IMR-90 (cell line): ENCODE data around the gene DCAF10. TPM values are rescaled to one million over a fixed set of nuclear protein-coding genes. Genes with fewer than 3 reads are reported as not detected.

ENCODE experiments used
- ATAC-seq: fragments of 200-7000 bp; cut with Tn5 transposase; 2 replicates; pipeline ENCODE4 v1.9.1; 2020; ENCODE audit warnings: low read depth, mild to moderate bottlenecking, moderate library complexity
- BruUV-seq: library from RNA; stranded (reverse); fragments of 400-500 nt; replicated peaks from 2 replicates; lab custom pipeline; 2021; lab: Mats Ljungman, UMichigan
- CTCF ChIA-PET: fragments of 300-600 bp; formaldehyde crosslinking; extraction: SDS; loops from one replicate; lab custom pipeline; 2021; ENCODE audit warnings: antibody characterized with exemption; lab: Yijun Ruan, JAX
- POLR2A ChIA-PET: fragments of 300-600 bp; sonication (Branson Sonifier 250); formaldehyde crosslinking; loops from one replicate; lab custom pipeline; 2022; ENCODE audit warnings: antibody characterized with exemption; ENCODE audit not compliant: unreplicated experiment; lab: Charles Lee
- DNase-seq: peaks from one replicate; pipeline ENCODE4 v3.0.0; 2013
- H2AFZ ChIP-seq: replicated peaks from 2 replicates; pipeline ENCODE3; 2013; ENCODE audit warnings: low read length, mild to moderate bottlenecking; ENCODE audit not compliant: poor library complexity
- H2AK5ac ChIP-seq: 2 replicates; pipeline ENCODE4 v1.6.1; 2013; ENCODE audit warnings: low read depth, low read length, inconsistent platforms
- H2AK9ac ChIP-seq: replicated peaks from 2 replicates; pipeline ENCODE3; 2013; ENCODE audit warnings: mild to moderate bottlenecking, low read depth, low read length, moderate library complexity; ENCODE audit not compliant: poor library complexity
- H2BK120ac ChIP-seq: 2 replicates; pipeline ENCODE4 v1.6.1; 2013; ENCODE audit warnings: low read depth, low read length, inconsistent platforms
- H2BK15ac ChIP-seq: 3 replicates; pipeline ENCODE4 v1.6.1; 2013; ENCODE audit warnings: low read depth, low read length, inconsistent platforms
- H2BK20ac ChIP-seq: 2 replicates; pipeline ENCODE4 v1.6.1; 2013; ENCODE audit warnings: low read depth, mild to moderate bottlenecking, inconsistent platforms, low read length, moderate library complexity
- H2BK5ac ChIP-seq: 2 replicates; pipeline ENCODE4 v1.6.1; 2013; ENCODE audit warnings: mild to moderate bottlenecking, low read depth, low read length, inconsistent platforms; ENCODE audit not compliant: poor library complexity, severe bottlenecking
- H3K14ac ChIP-seq: replicated peaks from 2 replicates; pipeline ENCODE4 v1.6.1; 2013; ENCODE audit warnings: low read depth, low read length, inconsistent platforms
- H3K18ac ChIP-seq: 2 replicates; pipeline ENCODE4 v1.6.1; 2013; ENCODE audit warnings: low read depth, low read length, control low read depth
- H3K23ac ChIP-seq: 2 replicates; pipeline ENCODE4 v1.6.1; 2013; ENCODE audit warnings: low read depth, low read length, inconsistent platforms
- H3K27ac ChIP-seq: 2 replicates; pipeline ENCODE4 v1.5.1; 2013; ENCODE audit warnings: mild to moderate bottlenecking, control low read depth, low read length; ENCODE audit not compliant: insufficient read depth
- H3K27me3 ChIP-seq: 2 replicates; pipeline ENCODE4 v1.6.1; 2013; ENCODE audit warnings: low read length; ENCODE audit not compliant: control insufficient read depth, insufficient read depth
- H3K36me3 ChIP-seq: 2 replicates; pipeline ENCODE4 v1.6.1; 2013; ENCODE audit warnings: low read length, mixed read lengths; ENCODE audit not compliant: control insufficient read depth, insufficient read depth
- H3K4ac ChIP-seq: 2 replicates; pipeline ENCODE4 v1.6.1; 2013; ENCODE audit warnings: low read depth, low read length, inconsistent platforms
- H3K4me1 ChIP-seq: 2 replicates; pipeline ENCODE4 v1.6.1; 2013; ENCODE audit warnings: low read length, mixed read lengths; ENCODE audit not compliant: control insufficient read depth, insufficient read depth
- H3K4me2 ChIP-seq: 2 replicates; pipeline ENCODE4 v1.6.1; 2013; ENCODE audit warnings: low read depth, mild to moderate bottlenecking, control low read depth, low read length, moderate library complexity
- H3K4me3 ChIP-seq: 2 replicates; pipeline ENCODE4 v1.5.1; 2013; ENCODE audit warnings: low read depth, mild to moderate bottlenecking, control low read depth, low read length, moderate library complexity; ENCODE audit not compliant: insufficient read depth
- H3K56ac ChIP-seq: 2 replicates; pipeline ENCODE4 v1.6.1; 2013; ENCODE audit warnings: low read length, inconsistent platforms; ENCODE audit not compliant: insufficient read depth; ENCODE audit errors: extremely low read depth
- H3K79me1 ChIP-seq, 2 experiments: 2 replicates each; pipeline ENCODE4 v1.6.1; 2013; ENCODE audit warnings: low read length in 2 of 2, inconsistent platforms in 1 of 2, low read depth in 1 of 2
- H3K9ac ChIP-seq: 2 replicates; pipeline ENCODE4 v1.6.1; 2013; ENCODE audit warnings: low read depth, low read length, control low read depth
- H3K9me1 ChIP-seq: 2 replicates; pipeline ENCODE4 v1.6.1; 2013; ENCODE audit warnings: low read length, inconsistent platforms; ENCODE audit not compliant: insufficient read depth
- H3K9me3 ChIP-seq: 2 replicates; pipeline ENCODE4 v1.6.1; 2013; ENCODE audit warnings: low read length; ENCODE audit not compliant: control insufficient read depth, insufficient read depth
- H4K20me1 ChIP-seq: 2 replicates; pipeline ENCODE4 v1.6.1; 2013; ENCODE audit warnings: low read length, inconsistent platforms; ENCODE audit not compliant: insufficient read depth
- H4K5ac ChIP-seq: 2 replicates; pipeline ENCODE4 v1.6.1; 2013; ENCODE audit warnings: mild to moderate bottlenecking, low read depth, low read length, control low read depth
- H4K8ac ChIP-seq, 2 experiments: 2 replicates each; pipeline ENCODE4 v1.6.1; 2013; ENCODE audit warnings: low read depth in 2 of 2, low read length in 2 of 2, control low read depth in 1 of 2, inconsistent platforms in 1 of 2
- H4K91ac ChIP-seq: 2 replicates; pipeline ENCODE4 v1.6.1; 2013; ENCODE audit warnings: low read depth, low read length, inconsistent platforms; ENCODE audit not compliant: insufficient read depth
- BHLHE40 ChIP-seq: fragments of 150-350 bp; IDR thresholded peaks from 2 replicates; pipeline ENCODE4 v1.6.1; 2016; ENCODE audit warnings: mild to moderate bottlenecking, low read depth, low read length
- CEBPB ChIP-seq: IDR thresholded peaks from 2 replicates; pipeline ENCODE4 v1.6.1; 2012; ENCODE audit warnings: low read depth, low read length, improper control_type of control experiment
- CHD1 ChIP-seq: IDR thresholded peaks from 2 replicates; pipeline ENCODE4 v1.6.1; 2012; ENCODE audit warnings: low read depth, low read length, improper control_type of control experiment
- MAFK ChIP-seq: IDR thresholded peaks from 2 replicates; pipeline ENCODE4 v1.6.1; 2012; ENCODE audit warnings: low read depth, low read length, improper control_type of control experiment
- MXI1 ChIP-seq: IDR thresholded peaks from 2 replicates; pipeline ENCODE4 v1.6.1; 2012; ENCODE audit warnings: low read depth, mild to moderate bottlenecking, low read length, moderate library complexity, borderline replicate concordance
- RCOR1 ChIP-seq: IDR thresholded peaks from 2 replicates; pipeline ENCODE4 v1.6.1; 2012; ENCODE audit warnings: mild to moderate bottlenecking, low read length, improper control_type of control experiment; ENCODE audit not compliant: insufficient replicate concordance
- RFX5 ChIP-seq: IDR thresholded peaks from 2 replicates; pipeline ENCODE4 v1.8.0; 2012; ENCODE audit warnings: low read depth, mild to moderate bottlenecking, low read length, moderate library complexity
- WGBS, 2 experiments: methylation state at CpG; one replicate each; pipeline versions ENCODE4 v1.1.5 to v1.1.7; 2013; ENCODE audit warnings: missing lambda C conversion rate in 2 of 2; ENCODE audit not compliant: insufficient read length in 1 of 2; ENCODE audit errors: extremely low coverage in 2 of 2; 5-methylcytosine and 5-hydroxymethylcytosine counted together
- dilution Hi-C: fragments of 300-500 bp; cut with HindIII; formaldehyde crosslinking; loops from one replicate; pipeline ENCODE4 v1.14.3; 2018; ENCODE audit warnings: low sequenced_read_pairs; ENCODE audit not compliant: unreplicated experiment
- in situ Hi-C: fragments of 300-500 bp; cut with MboI; formaldehyde crosslinking; loops from 3 replicates; pipeline ENCODE4 v1.14.3; 2019; ENCODE audit warnings: low sequenced_read_pairs, inconsistent platforms, mixed read lengths
- intact Hi-C: fragments of 100-400 bp; cut with micrococcal nuclease; formaldehyde crosslinking; loops from 2 replicates; pipeline ENCODE4 v1.10.0; 2022
- polyA plus RNA-seq, 3 experiments: library from polyadenylated mRNA; depleted of rRNA; stranded (reverse); fragments of >200 nt; gene quantifications; 2 replicates each; pipeline ENCODE4 v1.2.3, GENCODE V29; 2012; ENCODE audit warnings: low replicate concordance in 1 of 3
- total RNA-seq: library from RNA; depleted of rRNA; stranded (reverse); fragments of >200 nt; gene quantifications from 2 replicates; pipeline ENCODE4 v1.2.3, GENCODE V29; 2012
- TF ChIP-seq, protein P1 (sequence below): conservative IDR thresholded peaks from 2 replicates; pipeline ENCODE4 v1.5.1; 2012; ENCODE audit warnings: mild to moderate bottlenecking, low read depth, low read length, improper control_type of control experiment
- TF ChIP-seq, protein P2 (sequence below): fragments of 150-350 bp; IDR thresholded peaks from 2 replicates; pipeline ENCODE4 v1.6.1; 2016; ENCODE audit warnings: low read depth, mild to moderate bottlenecking, low read length, moderate library complexity, borderline replicate concordance

DCAF10 gene
- total and polyA plus RNA-seq, 2 of the 4 experiments (the other 2 are of a cell fraction) = 17.1 to 19.4 TPM

DNA sequence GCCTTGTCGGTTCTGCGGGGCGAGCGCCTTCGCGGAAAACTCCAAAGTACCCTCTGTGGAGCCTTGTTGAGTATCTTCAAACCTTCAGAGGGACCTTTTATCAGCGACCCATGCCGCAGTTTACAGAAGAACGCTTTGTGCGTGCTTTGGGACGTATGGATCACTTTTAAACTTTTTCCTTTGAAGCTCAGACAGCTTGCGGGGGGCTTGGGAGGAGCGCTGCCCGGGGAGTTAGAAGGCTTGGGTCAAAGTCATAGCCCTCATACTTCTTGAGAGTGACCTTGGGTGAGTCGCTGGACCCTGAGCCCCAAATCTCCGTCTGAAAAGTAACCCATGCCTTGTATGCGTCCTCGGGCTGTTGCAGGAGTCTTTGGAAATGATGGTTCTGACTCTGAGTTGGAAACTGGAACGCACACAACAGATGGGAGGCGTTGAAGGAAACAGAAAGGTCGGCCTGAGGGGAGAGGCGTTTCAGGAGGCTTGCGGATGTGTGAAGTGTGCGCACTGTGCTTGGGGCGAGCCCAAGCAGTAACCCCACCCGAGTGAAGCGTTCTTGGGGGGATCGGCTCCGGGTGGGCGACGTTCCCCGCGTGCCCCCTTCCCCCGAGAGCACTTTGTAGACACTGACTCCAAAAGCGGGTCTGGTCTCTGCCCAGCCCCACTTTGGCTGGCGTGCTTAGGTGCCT lies 104.0 kb downstream of the DCAF10 start (continued):
- TF ChIP-seq, protein P1, sequence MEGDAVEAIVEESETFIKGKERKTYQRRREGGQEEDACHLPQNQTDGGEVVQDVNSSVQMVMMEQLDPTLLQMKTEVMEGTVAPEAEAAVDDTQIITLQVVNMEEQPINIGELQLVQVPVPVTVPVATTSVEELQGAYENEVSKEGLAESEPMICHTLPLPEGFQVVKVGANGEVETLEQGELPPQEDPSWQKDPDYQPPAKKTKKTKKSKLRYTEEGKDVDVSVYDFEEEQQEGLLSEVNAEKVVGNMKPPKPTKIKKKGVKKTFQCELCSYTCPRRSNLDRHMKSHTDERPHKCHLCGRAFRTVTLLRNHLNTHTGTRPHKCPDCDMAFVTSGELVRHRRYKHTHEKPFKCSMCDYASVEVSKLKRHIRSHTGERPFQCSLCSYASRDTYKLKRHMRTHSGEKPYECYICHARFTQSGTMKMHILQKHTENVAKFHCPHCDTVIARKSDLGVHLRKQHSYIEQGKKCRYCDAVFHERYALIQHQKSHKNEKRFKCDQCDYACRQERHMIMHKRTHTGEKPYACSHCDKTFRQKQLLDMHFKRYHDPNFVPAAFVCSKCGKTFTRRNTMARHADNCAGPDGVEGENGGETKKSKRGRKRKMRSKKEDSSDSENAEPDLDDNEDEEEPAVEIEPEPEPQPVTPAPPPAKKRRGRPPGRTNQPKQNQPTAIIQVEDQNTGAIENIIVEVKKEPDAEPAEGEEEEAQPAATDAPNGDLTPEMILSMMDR = no peak
- TF ChIP-seq CHD1 = no peak

DNA sequence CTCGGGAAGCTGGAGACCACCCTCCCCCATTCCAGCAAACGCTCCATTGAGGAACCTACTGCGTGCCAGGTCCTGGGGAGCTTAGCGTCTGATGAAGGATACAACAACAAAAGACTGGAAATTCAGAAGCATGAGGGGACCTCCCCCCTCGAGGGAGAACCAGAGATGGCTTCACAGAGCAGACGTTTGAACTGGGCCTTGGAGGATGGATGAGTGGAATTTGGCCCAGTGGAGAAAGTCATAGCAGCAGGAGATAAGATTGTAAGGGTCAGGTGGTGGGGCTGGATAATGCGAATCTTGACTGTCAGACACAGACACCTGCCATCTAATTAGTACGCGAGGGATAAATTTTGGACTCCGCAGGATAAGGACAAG lies 104.5 kb downstream of the DCAF10 start:
- Histone ChIP-seq H4K20me1 (no peaks in the 10 kb centered on the region), H2BK20ac (no peak overlapping the region), H3K9ac (peak overlapping the region; percentile 75; the same call in 1 of the 2 replicates), H3K23ac (peak overlapping the region; percentile 13; the same call in 1 of the 2 replicates), H4K8ac (peak overlapping the region; percentile 89 to 95; a peak in 3 of 4 replicates), H3K4me3 (0 out of 2 replicates have a peak overlapping the region, but pooled peaks have one; percentile 78), H3K18ac (no peak overlapping the region), H3K27me3 (no peaks in the 10 kb centered on the region), H4K5ac (peak overlapping the region; percentile 85), H2AK9ac (no peak overlapping the region), H2AFZ (peak overlapping the region; percentile 96), H2BK120ac (no peak overlapping the region), H4K91ac (peak overlapping the region; percentile 83; the same call in 1 of the 2 replicates), H2BK15ac (no peak overlapping the region), H3K4ac (no peak overlapping the region), H3K9me3 (no peaks in the 10 kb centered on the region), H3K36me3 (0 out of 2 replicates have a peak, but pooled peaks cover 2% of the 10 kb centered on the region), H3K9me1 (peaks cover 6% of the 10 kb centered on the region), H2BK5ac (peak overlapping the region; percentile 62), H3K14ac (no peak overlapping the region), H3K79me1 (peaks cover 13 to 33% of the 10 kb centered on the region in 2 experiments), H3K56ac (no peak overlapping the region), H3K27ac (peak overlapping the region; percentile 79; the same call in 1 of the 2 replicates), H3K4me1 (peaks cover 9% of the 10 kb centered on the region), H2AK5ac (peak overlapping the region; percentile 72; the same call in 1 of the 2 replicates), H3K4me2 (peak overlapping the region; percentile 85)
- ATAC-seq (no peak), DNase-seq (no peak)
- ChIA-PET POLR2A (no interaction called here), CTCF (interaction anchor here (0.7 to 1.5 kb wide), 2 partner anchors 9 to 102 kb away, joined by 3 to 6 read pairs; no protein-coding TSS in a partner anchor)
- 70% methylated on average over 2 of the region's 10 CpGs; no CpG with 5 or more reads in 1 of the 2 experiments for WGBS, 2 experiments
- BruUV-seq = no TSS peak
- intact Hi-C loops = no loop called here
- dilution Hi-C loops = loop anchor here (25.0 kb wide), 1 partner anchor 482 kb away; the partner anchor contains the start of gene ALDH1B1
- in situ Hi-C loops = loop anchor here (10.0 kb wide), 1 partner anchor 320 kb away; no protein-coding TSS in a partner anchor
- no peak for TF ChIP-seq MAFK
- TF ChIP-seq, protein P1 = no peak
- no peak for TF ChIP-seq MXI1
- no peak for TF ChIP-seq BHLHE40
- TF ChIP-seq RFX5 = no peak
- TF ChIP-seq CEBPB = no peak
- TF ChIP-seq, protein P2, sequence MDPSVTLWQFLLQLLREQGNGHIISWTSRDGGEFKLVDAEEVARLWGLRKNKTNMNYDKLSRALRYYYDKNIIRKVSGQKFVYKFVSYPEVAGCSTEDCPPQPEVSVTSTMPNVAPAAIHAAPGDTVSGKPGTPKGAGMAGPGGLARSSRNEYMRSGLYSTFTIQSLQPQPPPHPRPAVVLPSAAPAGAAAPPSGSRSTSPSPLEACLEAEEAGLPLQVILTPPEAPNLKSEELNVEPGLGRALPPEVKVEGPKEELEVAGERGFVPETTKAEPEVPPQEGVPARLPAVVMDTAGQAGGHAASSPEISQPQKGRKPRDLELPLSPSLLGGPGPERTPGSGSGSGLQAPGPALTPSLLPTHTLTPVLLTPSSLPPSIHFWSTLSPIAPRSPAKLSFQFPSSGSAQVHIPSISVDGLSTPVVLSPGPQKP = no peak
- TF ChIP-seq RCOR1 = no peak
- no peak for TF ChIP-seq CHD1
